ENCODE measurements around the gene CHPF2. TPM values are rescaled to one million over a fixed set of nuclear protein-coding genes. Genes with fewer than 3 reads are reported as not detected.
A peak's percentile ranks its signal among the peaks of the same experiment; 100 is the strongest.

CHPF2 gene
- total RNA-seq, 2 donors from 2014 or later = 36.2 to 42.7 TPM

GRCh38 chr7:151276666-151277590 is 44.6 kb downstream of the CHPF2 start:
- no peaks in the 10 kb centered on the region for H3K36me3 ChIP-seq
- H3K9me3 ChIP-seq = no peaks in the 10 kb centered on the region
- intact Hi-C loops (cut with DNase I) = no loop called here
- H3K4me1 ChIP-seq = no peaks in the 10 kb centered on the region
- peak overlapping the region; percentile 28 for H3K4me3 ChIP-seq
- H3K27me3 ChIP-seq = peaks cover 6% of the 10 kb centered on the region
- H3K9ac ChIP-seq (ENCODE audit: low read depth in 2 of 2, low read length in 2 of 2) = peak overlapping the region; percentile 19 to 56
- no peak for TF ChIP-seq CTCF (IDR thresholded peaks at IDR 0.05)
- no peak for DNase-seq
- no peak overlapping the region for H3K27ac ChIP-seq

- no peak overlapping the region for H3K9ac ChIP-seq (ENCODE audit: low read depth in 2 of 2, low read length in 2 of 2)
- no peaks in the 10 kb centered on the region for H3K4me1 ChIP-seq
- intact Hi-C loops (cut with DNase I) = no loop called here
- DNase-seq = no peak
- H3K36me3 ChIP-seq = no peaks in the 10 kb centered on the region
- H3K9me3 ChIP-seq = no peaks in the 10 kb centered on the region
- TF ChIP-seq CTCF (IDR thresholded peaks at IDR 0.05) = no peak
- peaks cover 6% of the 10 kb centered on the region for H3K27me3 ChIP-seq
- no peak overlapping the region for H3K27ac ChIP-seq
- no peak overlapping the region for H3K4me3 ChIP-seq
These were observed 45.3 kb downstream of the CHPF2 start for GRCh38 chr7:151277631-151278030.

- no peak for DNase-seq
- Histone ChIP-seq H3K9ac (ENCODE audit: low read depth in 2 of 2, low read length in 2 of 2) (no peak overlapping the region), H3K9me3 (no peaks in the 10 kb centered on the region), H3K4me1 (no peaks in the 10 kb centered on the region), H3K36me3 (no peaks in the 10 kb centered on the region), H3K27ac (no peak overlapping the region), H3K27me3 (peaks cover 6% of the 10 kb centered on the region), H3K4me3 (no peak overlapping the region)
- intact Hi-C loops (cut with DNase I) = no loop called here
- no peak for TF ChIP-seq CTCF (IDR thresholded peaks at IDR 0.05)
These were observed 46.7 kb downstream of the CHPF2 start for GRCh38 chr7:151278949-151279348.

- Histone ChIP-seq H3K36me3 (no peaks in the 10 kb centered on the region), H3K9me3 (no peaks in the 10 kb centered on the region), H3K4me3 (no peak overlapping the region), H3K27me3 (peaks cover 6% of the 10 kb centered on the region), H3K9ac (ENCODE audit: low read depth in 2 of 2, low read length in 2 of 2) (no peak overlapping the region), H3K4me1 (no peaks in the 10 kb centered on the region), H3K27ac (no peak overlapping the region)
- intact Hi-C loops (cut with DNase I) = no loop called here
- TF ChIP-seq CTCF (IDR thresholded peaks at IDR 0.05) = no peak
- no peak for DNase-seq
These were observed 47.6 kb downstream of the CHPF2 start for GRCh38 chr7:151279868-151280267.

- Histone ChIP-seq H3K9ac (ENCODE audit: low read depth in 2 of 2, low read length in 2 of 2) (no peak overlapping the region), H3K36me3 (no peaks in the 10 kb centered on the region), H3K27ac (no peak overlapping the region), H3K4me1 (no peaks in the 10 kb centered on the region), H3K4me3 (no peak overlapping the region), H3K27me3 (peaks cover 6% of the 10 kb centered on the region), H3K9me3 (no peaks in the 10 kb centered on the region)
- DNase-seq = no peak
- intact Hi-C loops (cut with DNase I) = no loop called here
- no peak for TF ChIP-seq CTCF (IDR thresholded peaks at IDR 0.05)
These were observed 48.2 kb downstream of the CHPF2 start for GRCh38 chr7:151280388-151281019.

Measured in colonic mucosa (tissue), 4 donors.